Activated CD8-positive, alpha-beta memory T cell treated with anti-CD3 and anti-CD28 coated beads, Interleukin-2, amount 50 U/mL, for 24 hours (primary cell): Measurements from ENCODE around the gene CDC34.

Source experiments
- DNase-seq: peaks from one replicate; pipeline ENCODE4 v3.0.0-alpha.2; 2020; ENCODE audit errors: extremely low read depth

Gene CDC34

GRCh38 chr19:519449-519865 is 12.1 kb upstream of the CDC34 start:
- no peak for DNase-seq

DNA sequence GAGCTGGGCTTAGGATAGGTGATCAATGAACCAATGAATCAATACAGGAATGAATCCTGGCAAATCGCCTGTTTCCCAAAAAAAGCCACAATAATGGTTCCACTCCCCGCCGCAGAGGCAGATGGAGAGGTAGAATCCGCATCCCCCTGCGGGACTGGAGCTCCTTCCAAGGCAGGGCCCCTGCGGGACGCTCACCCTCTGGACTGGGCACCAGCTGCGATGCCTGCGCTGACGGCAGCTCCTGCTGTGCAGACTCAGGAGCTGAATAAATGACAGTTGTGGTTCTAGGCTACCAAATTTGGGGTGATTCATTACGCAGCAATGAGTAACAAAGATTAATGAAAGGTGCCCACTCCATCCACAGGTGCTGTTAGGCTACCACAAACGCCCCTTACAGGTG is 8.8 kb upstream of the CDC34 start:
- DNase-seq, result no peak

DNA sequence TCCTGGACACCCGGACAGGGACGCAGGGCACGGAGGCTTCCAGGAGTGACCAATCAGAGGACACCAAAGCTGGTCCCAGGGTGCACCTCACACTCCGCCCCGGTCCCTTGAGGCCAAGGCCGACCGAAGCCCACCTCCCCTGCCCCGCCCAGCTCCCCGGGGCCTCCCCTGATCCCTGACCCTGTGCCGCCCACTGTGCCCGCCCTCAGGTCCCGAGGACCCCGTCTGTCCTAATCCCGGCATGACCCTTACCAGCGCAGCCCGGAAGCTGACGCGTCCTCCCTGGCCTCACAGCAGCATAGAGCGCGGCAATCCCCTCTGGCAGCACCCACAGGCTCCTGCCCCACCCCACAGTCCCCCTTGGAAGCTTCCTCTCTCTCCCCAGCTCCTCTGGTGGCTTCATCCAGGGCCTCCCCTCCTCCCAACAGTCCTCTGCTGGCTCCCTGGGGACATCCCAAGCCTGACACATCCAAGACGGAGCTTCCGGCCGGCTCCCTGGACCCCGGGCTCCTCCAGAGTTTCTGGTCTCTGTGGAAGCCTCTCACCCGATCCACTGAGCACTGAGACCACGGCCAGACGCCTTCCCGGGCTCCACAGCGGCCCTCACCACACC is 7.4 kb upstream of the CDC34 start:
- no peak for DNase-seq

DNA sequence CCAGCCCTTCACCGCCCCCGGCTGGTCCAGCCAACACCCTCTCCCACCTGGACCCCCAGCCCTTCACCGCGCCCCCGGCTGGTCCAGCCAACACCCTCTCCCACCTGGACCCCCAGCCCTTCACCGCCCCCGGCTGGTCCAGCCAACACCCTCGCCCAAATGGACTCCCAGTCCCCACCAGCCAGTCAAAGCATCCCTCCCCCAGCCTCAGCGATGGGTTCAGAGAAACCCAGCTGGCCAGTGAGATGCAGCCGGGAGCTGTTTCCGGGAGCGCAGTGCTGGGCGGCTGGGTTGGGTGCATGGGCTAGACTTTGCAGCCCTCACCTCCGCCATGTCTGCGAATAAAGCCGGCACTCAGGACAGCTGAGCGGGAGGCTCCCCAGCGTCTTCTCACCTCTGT is 6.5 kb upstream of the CDC34 start:
- no peak for DNase-seq

- DNase-seq, result no peak
Observed at GRCh38 chr19:525857-526419, 5.6 kb upstream of the CDC34 start.

- no peak for DNase-seq
Observed at GRCh38 chr19:530134-531008, 1.2 kb upstream of the CDC34 start.

DNA sequence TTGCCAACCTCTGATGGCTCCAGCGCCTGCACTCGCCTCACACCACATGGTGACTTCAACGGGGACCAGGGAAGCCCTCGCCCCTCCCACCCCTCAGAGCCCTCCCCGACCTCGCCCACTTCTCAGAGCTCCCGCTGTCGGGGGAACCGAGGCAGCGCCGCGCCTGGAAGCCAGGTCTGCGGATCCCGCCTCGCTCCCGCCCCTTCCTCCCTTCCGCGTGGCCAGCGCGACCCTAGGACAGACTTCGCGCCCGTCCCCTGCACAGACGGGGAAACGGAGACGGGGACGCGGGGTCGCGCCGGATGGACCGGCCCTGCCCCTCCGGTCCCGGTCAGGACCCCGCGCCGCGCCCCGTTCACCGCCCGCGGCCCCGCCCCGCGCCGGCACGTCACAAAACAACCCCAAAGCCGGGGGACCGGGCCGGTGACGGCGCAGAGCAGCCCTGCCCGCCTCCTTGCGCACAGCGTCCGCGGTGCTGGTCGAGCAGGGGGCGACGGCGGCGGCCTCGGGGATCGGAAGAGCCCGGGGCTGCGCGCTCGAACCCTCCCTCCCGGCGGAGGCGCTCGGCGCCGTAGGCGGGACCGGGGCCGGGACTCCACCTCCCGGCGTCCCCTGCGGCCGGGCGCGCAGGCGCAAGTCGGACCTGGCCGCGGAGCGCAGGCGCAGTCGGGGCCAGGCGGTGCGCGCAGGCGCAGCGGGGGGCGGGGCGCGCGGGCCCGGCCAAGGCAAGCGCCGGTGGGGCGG is 379 bp upstream of the CDC34 start:
- DNase-seq, result peak; percentile 57

DNA sequence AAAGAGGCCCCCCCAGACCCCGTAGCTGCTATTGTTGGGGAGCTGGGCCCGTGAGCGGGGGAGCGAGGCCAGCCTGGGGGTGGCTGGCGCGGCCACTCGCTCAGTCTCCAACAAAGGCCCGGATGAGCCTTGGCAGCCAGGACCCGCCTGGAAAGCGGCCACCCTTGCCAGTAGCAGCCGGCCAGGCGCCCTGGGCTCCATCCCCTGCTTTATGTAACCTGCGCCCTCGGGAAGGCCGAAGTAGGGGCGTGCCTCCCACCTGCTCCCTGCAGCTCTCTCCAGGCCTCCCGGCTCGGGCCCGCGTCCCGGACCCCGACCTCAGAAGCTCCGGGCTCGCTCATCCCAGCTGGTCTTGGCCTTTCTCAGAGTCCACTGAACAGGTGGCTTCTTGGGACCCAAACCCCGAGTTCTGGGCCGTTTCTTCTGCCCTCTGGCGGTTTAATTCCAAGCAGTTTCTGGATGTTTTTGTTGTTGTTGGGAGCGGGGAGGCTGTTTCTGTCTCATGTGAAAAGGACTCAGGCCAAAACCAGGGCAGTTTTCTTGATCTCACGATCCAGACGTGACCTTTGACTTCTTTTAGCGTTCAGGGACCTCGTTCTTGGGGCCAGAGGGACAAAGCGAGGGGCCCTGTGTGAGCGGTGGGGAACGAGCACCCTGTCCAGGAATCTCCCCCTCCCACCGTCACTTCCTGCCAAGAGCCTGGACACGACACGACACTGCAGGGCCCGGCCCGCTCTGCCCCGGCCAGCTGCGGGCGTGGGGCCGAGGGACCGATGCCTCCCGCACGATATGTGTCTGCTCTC is 1.2 kb downstream of the CDC34 start:
- DNase-seq, result no peak

GRCh38 chr19:533364-534058 is 2.0 kb downstream of the CDC34 start:
- no peak for DNase-seq

- no peak for DNase-seq
Observed at GRCh38 chr19:534088-534487, 2.5 kb downstream of the CDC34 start.

DNA sequence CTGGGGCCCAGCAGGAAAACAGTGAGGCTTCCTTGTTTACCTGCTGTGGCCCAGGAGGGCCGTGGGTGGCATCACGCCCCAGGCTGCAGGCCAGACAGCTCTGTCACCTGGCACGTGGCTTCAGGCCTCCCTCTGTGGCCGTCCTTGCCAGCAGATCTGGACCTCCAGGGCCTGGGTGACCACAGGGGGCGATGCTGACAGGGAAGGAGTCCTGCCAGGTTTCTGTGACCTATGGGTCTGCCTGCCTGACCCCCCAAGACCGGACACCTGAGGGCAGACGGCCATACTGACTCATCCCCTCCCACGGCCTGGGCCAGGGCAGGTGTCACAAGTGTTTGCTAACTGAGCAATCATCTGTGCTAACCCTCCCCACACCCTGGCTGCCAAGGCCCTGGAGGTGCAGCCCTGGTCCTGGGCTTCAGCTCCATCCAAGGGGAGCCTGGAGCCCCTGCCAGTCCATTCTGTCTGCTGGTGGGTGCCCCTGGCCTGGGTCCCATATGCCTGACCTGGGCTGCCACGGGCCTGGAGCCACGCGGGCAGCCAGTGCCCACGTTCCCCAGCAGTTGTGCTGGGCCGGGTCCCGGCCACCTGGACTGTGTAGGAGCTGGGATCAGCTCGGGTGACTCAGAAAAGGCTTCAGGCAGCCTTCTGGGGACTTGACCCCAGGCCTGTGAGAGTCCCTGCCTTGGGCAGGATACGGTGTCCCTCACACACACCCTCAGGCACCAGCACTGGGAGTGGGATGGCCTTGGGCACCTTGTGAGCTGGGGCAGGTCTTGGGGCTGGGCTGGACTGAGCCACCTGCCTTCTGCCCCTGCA is 3.7 kb downstream of the CDC34 start:
- no peak for DNase-seq

- no peak for DNase-seq
Observed at GRCh38 chr19:536031-536880, 4.7 kb downstream of the CDC34 start.

DNA sequence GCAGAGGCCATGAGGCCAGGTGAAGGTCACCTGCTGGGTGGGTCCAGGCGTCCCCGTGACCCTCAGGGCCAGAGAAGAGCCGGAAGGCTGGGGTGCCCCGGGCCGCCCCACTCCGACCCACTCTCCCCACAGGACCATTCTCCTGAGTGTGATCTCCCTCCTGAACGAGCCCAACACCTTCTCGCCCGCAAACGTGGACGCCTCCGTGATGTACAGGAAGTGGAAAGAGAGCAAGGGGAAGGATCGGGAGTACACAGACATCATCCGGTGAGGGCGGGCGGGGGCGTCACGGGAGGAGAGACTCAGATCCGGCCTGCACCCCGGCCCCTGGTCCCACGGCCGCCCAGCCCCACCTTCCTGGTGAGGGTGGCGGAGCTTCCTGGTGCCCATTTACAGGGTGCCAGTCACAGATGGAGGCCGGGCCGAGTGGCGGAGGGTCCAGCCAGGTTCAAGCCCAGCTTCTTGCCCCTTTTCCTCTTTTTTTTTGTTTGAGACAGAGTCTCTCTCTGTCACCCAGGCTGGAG is 5.4 kb downstream of the CDC34 start:
- DNase-seq, result no peak

- no peak for DNase-seq
Observed at GRCh38 chr19:538641-539428, 7.3 kb downstream of the CDC34 start.

GRCh38 chr19:539429-540030 is 8.0 kb downstream of the CDC34 start:
- DNase-seq, result no peak

GRCh38 chr19:540867-541637 is 9.5 kb downstream of the CDC34 start:
- DNase-seq, result no peak

GRCh38 chr19:541699-542098 is 10.1 kb downstream of the CDC34 start:
- DNase-seq, result no peak
